ENCODE data around the gene MICAL3.

MICAL3 gene

DNA sequence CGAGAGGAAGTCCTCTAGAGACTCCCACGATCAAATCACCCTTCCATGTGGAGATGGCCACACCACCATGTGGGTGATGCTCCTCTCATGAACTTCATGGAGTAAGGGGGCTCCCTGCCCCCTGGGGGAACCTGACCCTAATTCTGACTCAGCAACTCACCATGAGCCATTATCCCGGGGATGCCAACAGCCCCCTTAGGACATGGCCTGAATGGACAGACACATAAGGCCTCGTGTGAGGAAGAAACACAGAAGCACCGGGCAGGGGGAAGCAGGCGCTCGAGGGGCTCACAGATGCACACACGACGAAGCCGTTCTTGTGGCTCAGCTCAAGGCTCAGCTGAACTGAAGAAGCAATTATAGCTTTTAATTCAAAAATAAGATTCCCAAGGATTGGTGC, 150.6 kb downstream of the MICAL3 start:
- TF ChIP-seq POLR2AphosphoS5 (IDR thresholded peaks at IDR 0.05; ENCODE audit: low read depth), result no peak
- no peak for TF ChIP-seq SPI1 (IDR thresholded peaks at IDR 0.05; ENCODE audit: borderline replicate concordance, low read depth)
- TF ChIP-seq REST (IDR thresholded peaks at IDR 0.05; ENCODE audit: insufficient replicate concordance, low read depth), result no peak
- no peak for TF ChIP-seq CTCF (IDR thresholded peaks at IDR 0.05; ENCODE audit: insufficient read depth, low read length)
- no peak for TF ChIP-seq GABPA (IDR thresholded peaks at IDR 0.05; ENCODE audit: low read depth)
- Histone ChIP-seq H3K4me3 (replicated peaks; ENCODE audit: insufficient read depth, low read length) (no peak overlapping the region), H3K27ac (replicated peaks) (no peak overlapping the region), H3K27me3 (ENCODE audit: insufficient read depth, poor library complexity, severe bottlenecking) (no peaks in the 10 kb centered on the region)
- DNase-seq (ENCODE audit: low read depth in 1 of 2, low spot score in 1 of 2), result no peak

- no peak for DNase-seq (ENCODE audit: low read depth in 1 of 2, low spot score in 1 of 2)
- Histone ChIP-seq H3K27ac (replicated peaks) (no peak overlapping the region), H3K4me3 (replicated peaks; ENCODE audit: insufficient read depth, low read length) (no peak overlapping the region), H3K27me3 (ENCODE audit: insufficient read depth, poor library complexity, severe bottlenecking) (no peaks in the 10 kb centered on the region)
- TF ChIP-seq SPI1 (IDR thresholded peaks at IDR 0.05; ENCODE audit: borderline replicate concordance, low read depth), result no peak
- TF ChIP-seq GABPA (IDR thresholded peaks at IDR 0.05; ENCODE audit: low read depth), result no peak
- TF ChIP-seq REST (IDR thresholded peaks at IDR 0.05; ENCODE audit: insufficient replicate concordance, low read depth), result no peak
- TF ChIP-seq CTCF (IDR thresholded peaks at IDR 0.05; ENCODE audit: insufficient read depth, low read length), result no peak
Measured at GRCh38 chr22:17873116-17873515, 151.2 kb downstream of the MICAL3 start.

DNA sequence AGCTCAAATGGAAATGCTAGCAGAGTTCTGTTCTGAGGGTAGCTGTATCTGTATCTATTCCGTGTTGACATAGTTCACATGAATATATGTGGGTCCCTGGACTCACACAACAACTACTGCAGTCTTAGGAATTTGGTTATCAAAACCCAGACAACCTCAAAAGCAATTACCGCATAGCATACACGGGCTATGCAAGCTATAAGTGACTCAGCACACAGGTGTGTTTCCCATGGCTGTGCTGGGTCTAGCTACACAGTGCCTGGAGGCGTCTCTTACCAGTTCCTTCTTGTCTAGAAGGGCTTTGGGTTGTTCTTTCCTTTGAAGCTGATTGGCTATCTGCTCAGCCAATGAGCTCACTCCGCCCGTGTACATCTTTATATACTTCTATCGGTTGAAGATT, 151.9 kb downstream of the MICAL3 start:
- Histone ChIP-seq H3K4me3 (replicated peaks; ENCODE audit: insufficient read depth, low read length) (no peak overlapping the region), H3K27me3 (ENCODE audit: insufficient read depth, poor library complexity, severe bottlenecking) (no peaks in the 10 kb centered on the region), H3K27ac (replicated peaks) (no peak overlapping the region)
- TF ChIP-seq CTCF (IDR thresholded peaks at IDR 0.05; ENCODE audit: insufficient read depth, low read length) (no peak), SPI1 (IDR thresholded peaks at IDR 0.05; ENCODE audit: borderline replicate concordance, low read depth) (no peak), REST (IDR thresholded peaks at IDR 0.05; ENCODE audit: insufficient replicate concordance, low read depth) (no peak), GABPA (IDR thresholded peaks at IDR 0.05; ENCODE audit: low read depth) (no peak), POLR2AphosphoS5 (IDR thresholded peaks at IDR 0.05; ENCODE audit: low read depth) (no peak)
- DNase-seq (ENCODE audit: low read depth in 1 of 2, low spot score in 1 of 2), result no peak
